Fibroblast of lung (primary cell): ENCODE measurements around the gene COG5.

Source experiments
- CTCF ChIP-seq, 2 donors: IDR thresholded peaks in 1 of 2; conservative IDR thresholded peaks in 1 of 2; 1 replicate in 1 of 2; 2 replicates in 1 of 2; pipeline ENCODE4 v1.5.1; 2011 to 2012; ENCODE audit warnings: low read length in 2 of 2, control low read depth in 1 of 2, inconsistent platforms in 1 of 2, low read depth in 1 of 2, mild to moderate bottlenecking in 1 of 2
- EZH2 ChIP-seq: IDR thresholded peaks from 2 replicates; pipeline ENCODE4 v1.5.1; 2012; ENCODE audit warnings: low read length, control low read depth, mild to moderate bottlenecking; ENCODE audit errors: missing control alignments

- TF ChIP-seq CTCF (conservative IDR thresholded peaks at IDR 0.05 in 1 of 2, IDR thresholded peaks at IDR 0.05 in 1 of 2; ENCODE audit: low read depth in 1 of 2, low read length in 2 of 2) = no peak
- no peak for TF ChIP-seq EZH2
These were observed 204.0 kb downstream of the COG5 start for GRCh38 chr7:107359520-107360316.
